ENCODE results near the gene RRAGD. TPM values are rescaled to one million over a fixed set of nuclear protein-coding genes. Genes with fewer than 3 reads are reported as not detected.
A peak's percentile ranks its signal among the peaks of the same experiment; 100 is the strongest.
"Not testable (repeated sequence)": the region's sequence is repeated elsewhere in the genome, so short reads cannot be mapped to it uniquely, and the experiment has no call there.

The RRAGD gene
- total RNA-seq, 1 experiment from 2014 or later: 9.4 TPM

- peak; percentile 42 for DNase-seq (ENCODE audit: low read depth)
Observed at GRCh38 chr6:89411145-89412070, 665 bp downstream of the RRAGD start.

- no peak for DNase-seq (ENCODE audit: low read depth)
Observed at GRCh38 chr6:89410788-89411144, 1.3 kb downstream of the RRAGD start.

GRCh38 chr6:89410231-89410761 is 1.8 kb downstream of the RRAGD start:
- no peak for DNase-seq (ENCODE audit: low read depth)

GRCh38 chr6:89409461-89410035 is 2.5 kb downstream of the RRAGD start:
- DNase-seq (ENCODE audit: low read depth): no peak

- no peak for DNase-seq (ENCODE audit: low read depth)
Observed at GRCh38 chr6:89406141-89406540, 5.9 kb downstream of the RRAGD start.

- no peak for DNase-seq (ENCODE audit: low read depth)
Observed at GRCh38 chr6:89404512-89404911, 7.6 kb downstream of the RRAGD start.

GRCh38 chr6:89402776-89403175 is 9.3 kb downstream of the RRAGD start:
- DNase-seq (ENCODE audit: low read depth): no peak

- DNase-seq (ENCODE audit: low read depth): no peak
Observed at GRCh38 chr6:89400912-89401399, 11.1 kb downstream of the RRAGD start.

GRCh38 chr6:89400050-89400449 is 12.0 kb downstream of the RRAGD start:
- DNase-seq (ENCODE audit: low read depth): no peak

GRCh38 chr6:89398762-89399525 is 13.1 kb downstream of the RRAGD start:
- DNase-seq (ENCODE audit: low read depth): no peak

- not testable (repeated sequence) for DNase-seq (ENCODE audit: low read depth)
Observed at GRCh38 chr6:89397884-89398283, 14.2 kb downstream of the RRAGD start.

GRCh38 chr6:89393659-89394058 is 18.4 kb downstream of the RRAGD start:
- DNase-seq (ENCODE audit: low read depth): no peak

GRCh38 chr6:89392823-89393222 is 19.2 kb downstream of the RRAGD start:
- no peak for DNase-seq (ENCODE audit: low read depth)

- DNase-seq (ENCODE audit: low read depth): no peak
Observed at GRCh38 chr6:89388846-89389245, 23.2 kb downstream of the RRAGD start.

- DNase-seq (ENCODE audit: low read depth): no peak
Observed at GRCh38 chr6:89387516-89388201, 24.4 kb downstream of the RRAGD start.

GRCh38 chr6:89386917-89387491 is 25.1 kb downstream of the RRAGD start:
- no peak for DNase-seq (ENCODE audit: low read depth)

GRCh38 chr6:89385846-89386245 is 26.2 kb downstream of the RRAGD start:
- DNase-seq (ENCODE audit: low read depth): no peak

GRCh38 chr6:89385156-89385667 is 26.9 kb downstream of the RRAGD start:
- peak; percentile 43 for DNase-seq (ENCODE audit: low read depth)

- no peak for DNase-seq (ENCODE audit: low read depth)
Observed at GRCh38 chr6:89381031-89381430, 31.0 kb downstream of the RRAGD start.

GRCh38 chr6:89379281-89379680 is 32.8 kb downstream of the RRAGD start:
- no peak for DNase-seq (ENCODE audit: low read depth)

GRCh38 chr6:89378628-89379027 is 33.4 kb downstream of the RRAGD start:
- DNase-seq (ENCODE audit: low read depth): no peak

Data from Daoy (cell line).